ENCODE measurements around the gene PIGM.
"Not testable (repeated sequence)": the region's sequence is repeated elsewhere in the genome, so short reads cannot be mapped to it uniquely, and the experiment has no call there.

Gene PIGM

DNA sequence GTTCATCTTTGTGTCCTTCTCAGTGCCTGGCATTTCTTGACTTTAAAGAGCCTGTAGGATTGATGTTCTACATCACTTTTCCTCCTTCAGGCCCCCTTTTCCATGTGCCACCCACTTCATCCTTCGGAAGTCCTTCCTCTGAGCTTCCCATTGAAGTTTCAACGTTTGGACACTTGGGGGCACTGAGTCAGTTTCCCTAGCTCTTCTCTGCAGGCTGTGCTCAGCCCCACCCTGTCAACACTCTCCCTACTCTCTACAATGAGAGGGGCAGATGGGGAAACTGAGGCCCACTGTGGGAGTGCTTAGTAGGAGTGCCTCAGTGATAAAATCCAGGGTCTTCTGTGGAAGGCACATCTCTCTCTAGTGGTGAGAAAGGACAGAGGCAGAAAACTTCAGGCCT is 26.3 kb upstream of the PIGM start:
- DNase-seq = no peak

DNA sequence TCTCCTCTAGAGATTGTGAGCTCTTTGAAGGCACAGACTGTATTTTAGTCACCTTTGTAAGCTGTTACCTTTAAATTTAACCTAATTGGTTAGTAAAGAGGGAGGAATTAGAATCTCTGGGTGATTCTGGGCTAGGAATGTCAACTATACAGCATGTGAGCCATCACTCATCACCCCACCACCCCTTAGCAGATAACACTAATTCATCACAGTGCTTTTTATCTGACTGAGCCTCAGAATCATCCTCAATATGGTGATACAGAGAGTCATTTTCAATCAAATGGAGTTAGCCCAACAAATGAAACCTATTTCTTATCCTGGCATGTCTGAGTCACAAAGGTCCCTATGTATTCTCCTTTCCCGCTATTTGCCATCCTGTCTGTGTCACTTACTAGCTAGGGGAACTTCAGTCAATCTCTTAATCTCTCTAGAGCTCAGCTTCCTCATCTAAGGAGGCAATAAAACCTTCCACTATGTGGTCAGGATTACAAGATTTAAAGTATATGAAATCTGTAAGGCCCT is 24.9 kb upstream of the PIGM start:
- DNase-seq = no peak

DNA sequence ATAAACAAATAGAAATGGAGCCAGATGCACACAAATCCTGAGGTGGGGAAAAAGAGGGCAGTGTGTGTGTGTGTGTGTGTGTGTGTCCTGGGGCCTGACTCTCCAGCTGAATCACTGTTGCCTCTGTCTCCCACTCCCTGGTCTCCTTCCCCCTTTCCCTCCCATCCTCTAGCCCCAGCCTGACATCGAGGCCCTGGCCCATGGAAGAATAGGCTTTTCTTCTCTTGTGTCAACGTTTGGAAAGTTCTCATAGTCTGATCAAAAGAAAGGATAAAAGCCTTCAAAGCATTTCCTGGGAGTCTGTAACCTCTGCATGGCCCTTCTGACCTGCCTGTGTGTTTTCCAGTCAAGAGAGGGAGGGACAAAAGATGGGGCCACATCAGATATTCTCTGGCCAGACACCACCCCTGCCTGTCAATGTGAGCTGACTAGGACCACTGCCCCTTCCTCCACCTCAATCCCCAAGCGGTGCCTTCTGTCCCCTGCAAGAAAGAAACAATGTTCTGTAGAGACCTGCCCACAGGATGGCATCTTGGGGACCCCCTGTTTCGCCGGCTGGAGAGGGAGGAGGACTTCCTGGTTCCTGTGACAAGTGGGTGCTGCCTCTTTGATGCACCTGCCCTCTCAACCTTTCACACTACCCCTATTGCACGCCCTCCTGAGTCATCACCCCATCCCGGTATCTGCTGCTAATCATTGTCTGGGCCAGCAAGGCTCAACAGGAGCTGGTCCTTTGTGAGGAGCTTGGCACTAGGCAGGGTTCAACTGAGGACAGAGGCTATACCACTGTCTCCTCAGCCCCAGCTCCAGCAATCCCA is 22.0 kb upstream of the PIGM start:
- DNase-seq = no peak

DNA sequence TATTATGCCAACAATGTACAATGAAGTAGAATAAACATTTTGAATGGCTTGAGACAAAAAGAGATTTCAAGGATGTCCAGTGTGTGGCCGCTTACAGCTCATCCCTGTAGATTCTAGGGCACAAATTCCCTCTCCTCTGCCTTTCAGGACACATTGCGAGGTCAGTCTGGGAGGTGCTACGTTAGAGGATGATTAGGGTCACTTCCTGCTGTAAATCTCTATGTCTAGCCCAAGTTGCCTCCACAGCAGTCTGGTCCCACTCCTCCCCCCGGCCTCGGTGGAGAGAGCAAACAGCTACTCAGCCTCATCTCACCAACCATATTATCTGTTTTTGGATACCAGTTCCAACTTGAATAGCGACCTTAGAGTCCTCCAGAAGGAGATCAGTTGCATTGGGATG is 21.1 kb upstream of the PIGM start:
- DNase-seq = no peak

DNA sequence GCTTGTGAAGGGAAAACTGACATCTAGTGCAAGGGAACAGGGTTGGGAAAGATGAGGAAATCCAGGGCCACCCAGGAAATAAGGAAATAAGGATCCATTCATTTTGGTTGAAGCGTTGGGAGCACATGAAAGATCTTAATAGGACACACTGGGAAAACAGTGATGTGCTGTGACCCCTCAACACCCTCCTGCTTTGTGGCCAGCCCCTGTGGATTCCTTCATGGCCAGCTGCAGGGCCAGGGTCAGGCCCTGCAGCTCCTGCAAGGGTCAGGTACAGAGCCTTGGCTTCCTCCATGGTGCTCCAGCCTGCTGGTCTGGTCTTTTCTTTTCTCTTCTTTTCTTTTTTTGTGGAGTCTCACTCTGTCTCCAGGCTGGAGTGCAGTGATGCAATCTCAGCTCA is 18.8 kb upstream of the PIGM start:
- no peak for DNase-seq

DNA sequence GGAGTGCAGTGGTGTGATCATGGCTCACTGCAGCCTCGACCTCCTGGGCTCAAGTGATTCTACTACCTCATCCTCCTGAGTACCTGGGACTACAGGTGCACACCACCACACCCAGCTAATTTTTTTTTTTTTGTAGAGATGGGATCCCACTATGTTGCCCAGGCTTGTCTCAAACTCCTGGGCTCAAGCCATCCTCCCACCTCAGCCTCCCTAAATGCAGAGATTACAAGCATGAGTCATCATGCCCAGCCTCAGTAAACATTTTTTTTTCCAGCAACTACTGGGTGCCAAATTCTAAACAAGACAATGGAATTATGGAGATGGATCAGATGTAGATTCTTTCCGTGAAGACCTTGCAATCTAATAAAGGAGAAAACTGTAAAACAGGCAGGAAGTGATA is 18.4 kb upstream of the PIGM start:
- not testable (repeated sequence) for DNase-seq

DNA sequence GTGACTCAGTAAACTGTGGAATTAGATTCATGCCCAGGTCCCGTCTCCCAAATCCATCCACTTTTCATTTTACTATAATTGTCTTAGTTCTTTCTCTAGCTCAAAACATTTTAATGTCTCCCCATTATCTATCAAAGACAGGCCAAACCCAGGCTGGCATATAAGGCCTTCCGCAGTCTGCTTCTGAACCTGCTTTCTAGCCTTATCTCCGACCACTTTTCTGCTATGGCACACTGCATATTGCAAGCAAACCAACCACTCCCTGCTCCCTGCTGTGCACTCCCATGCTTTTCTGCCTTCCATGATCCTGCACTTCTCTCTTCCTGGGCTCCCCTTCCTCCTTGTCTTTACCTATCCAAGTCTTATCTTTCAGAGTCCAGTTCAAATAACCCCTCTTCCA is 17.3 kb upstream of the PIGM start:
- no peak for DNase-seq

DNA sequence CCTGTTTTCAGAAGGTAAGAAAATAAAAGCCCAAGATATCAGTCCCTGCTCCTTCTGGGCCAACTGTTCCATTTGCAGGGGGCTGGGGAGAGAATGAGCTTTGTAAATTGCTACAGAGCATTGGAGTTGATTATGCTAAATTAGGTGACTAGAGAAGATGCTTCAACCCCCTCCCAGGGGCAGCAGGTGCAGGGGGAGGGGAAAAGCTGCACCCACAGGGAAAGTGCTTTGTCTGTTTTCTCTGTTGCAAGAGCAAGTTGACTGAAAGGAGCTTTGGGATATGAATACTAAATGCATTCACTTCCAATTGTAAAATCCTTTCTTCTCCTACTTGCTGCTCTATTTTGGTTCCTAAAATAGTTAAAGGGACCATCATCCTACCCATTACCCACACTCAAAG is 16.5 kb upstream of the PIGM start:
- DNase-seq = no peak

DNA sequence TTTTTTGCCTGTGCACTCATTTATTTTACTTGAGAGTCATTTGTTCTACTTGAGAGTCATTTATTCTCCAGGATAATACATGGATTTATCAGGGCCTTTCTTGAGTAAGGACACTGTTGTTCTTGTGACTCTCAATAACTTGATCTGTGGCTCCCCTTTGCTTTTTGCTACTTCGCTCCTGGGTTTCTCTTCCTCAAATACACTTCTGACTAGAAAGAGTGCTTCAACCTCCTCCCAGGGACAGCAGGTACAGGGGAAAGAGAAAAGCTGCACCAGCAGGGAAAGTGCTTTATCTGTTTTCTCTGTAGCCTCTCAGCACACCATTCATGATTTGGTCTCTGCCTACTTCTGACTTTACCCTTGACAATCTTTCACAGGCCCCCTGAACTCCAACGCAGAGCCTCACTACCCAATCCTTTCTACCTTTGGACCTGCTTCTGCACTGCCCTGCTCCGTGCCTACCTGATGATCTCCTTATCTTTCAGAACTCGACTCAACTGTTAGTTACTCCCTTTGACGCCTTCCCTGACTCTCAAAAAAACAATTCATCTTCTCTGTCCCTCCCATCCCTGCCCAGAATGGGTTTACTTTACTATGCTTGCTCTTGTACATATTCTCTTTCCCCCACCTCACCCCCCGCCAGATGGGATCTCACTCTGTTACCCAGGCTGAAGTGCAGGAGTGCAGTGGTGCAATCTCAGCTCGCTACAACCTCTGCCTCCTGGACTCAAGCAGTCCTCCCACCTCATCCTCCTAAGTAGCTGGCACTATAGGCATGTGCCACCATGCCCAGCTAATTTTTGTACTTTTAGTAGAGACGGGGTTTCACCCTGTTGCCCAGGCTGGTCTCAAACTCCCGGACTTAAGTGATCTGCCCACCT is 15.6 kb upstream of the PIGM start:
- no peak for DNase-seq

DNA sequence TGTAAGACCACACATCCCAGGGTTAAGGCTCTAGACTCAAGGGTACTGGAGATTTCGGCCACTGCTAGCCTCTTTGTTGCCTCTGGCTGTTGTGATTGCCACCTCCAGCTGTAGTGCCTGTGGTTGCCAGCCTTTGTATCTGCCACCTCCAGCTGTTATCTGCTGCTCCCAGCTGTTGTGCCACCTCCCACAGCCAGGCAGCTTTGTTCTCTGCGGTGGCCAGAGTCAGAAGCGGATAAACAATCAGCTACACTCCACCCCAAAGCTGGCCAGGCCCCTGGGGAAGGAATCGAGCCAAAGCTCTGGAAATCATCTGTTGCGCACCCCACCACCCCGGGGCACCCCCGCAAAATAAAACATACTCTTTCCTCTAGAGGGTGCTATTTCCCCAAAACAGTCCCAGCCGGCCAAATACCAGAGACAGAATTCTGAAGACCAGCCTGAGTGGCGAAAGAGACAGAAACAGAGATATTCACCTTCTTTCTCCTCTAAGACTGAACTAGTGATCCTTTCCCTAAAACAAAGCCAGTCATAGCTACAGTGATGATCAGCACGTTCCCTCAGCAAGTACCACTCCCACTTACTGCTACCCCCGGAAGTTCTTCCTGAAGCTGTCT is 14.8 kb upstream of the PIGM start:
- no peak for DNase-seq

DNA sequence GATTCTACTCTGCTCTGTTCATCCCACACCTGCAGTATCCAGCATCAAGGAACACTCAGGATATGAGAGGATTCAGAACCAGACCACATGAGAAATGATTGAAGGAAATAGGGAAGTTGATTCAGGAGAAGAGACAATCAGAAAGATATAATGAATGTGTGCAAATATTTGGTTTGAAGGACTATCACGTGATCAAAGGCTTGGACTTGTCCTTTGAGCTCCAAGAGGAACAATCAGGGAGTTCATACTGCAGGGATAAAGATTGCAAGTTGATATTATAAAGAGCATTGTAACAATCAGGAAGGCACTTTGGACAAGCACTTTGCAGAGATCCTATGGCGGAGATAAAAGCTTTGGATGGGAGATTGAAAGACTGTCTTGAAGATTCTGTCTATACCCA is 13.9 kb upstream of the PIGM start:
- no peak for DNase-seq

DNA sequence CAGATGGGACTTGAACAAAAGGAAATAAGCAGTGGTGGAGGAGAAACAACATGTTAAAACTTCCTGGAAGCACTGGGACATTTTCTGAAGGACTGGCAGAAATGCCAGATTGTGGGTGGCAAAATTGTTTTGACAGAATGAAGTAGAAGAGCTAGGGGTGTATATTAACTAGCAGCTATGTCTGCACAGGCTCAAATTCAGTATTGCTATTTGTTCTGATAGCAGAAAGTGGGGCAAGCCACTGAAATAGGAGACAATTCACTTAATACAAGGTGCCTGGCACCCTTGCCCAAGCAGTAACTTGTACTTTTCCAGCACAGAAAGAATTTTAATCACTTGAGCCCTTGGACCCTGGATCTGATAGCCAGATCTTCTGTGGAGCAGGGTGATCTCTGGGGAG is 11.8 kb upstream of the PIGM start:
- no peak for DNase-seq

DNA sequence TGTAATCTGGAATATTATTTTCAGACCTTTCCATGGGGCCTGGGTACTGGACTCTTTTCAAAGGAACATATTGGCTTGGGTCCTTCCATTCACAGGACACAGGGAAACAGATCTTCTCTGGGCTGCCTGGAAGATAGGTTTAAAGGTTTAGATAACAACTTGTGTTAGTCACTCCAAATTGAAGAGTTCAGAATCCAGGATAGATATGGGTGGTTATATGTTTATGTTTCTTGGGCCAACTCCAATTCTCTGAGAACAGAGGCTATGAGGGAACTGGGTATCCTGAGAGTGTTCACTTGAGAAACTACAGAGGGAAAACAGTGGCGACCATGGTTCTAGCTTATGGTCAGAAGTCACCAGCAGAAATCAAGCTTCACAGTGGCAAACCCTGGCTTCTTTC is 8.7 kb upstream of the PIGM start:
- DNase-seq = no peak

DNA sequence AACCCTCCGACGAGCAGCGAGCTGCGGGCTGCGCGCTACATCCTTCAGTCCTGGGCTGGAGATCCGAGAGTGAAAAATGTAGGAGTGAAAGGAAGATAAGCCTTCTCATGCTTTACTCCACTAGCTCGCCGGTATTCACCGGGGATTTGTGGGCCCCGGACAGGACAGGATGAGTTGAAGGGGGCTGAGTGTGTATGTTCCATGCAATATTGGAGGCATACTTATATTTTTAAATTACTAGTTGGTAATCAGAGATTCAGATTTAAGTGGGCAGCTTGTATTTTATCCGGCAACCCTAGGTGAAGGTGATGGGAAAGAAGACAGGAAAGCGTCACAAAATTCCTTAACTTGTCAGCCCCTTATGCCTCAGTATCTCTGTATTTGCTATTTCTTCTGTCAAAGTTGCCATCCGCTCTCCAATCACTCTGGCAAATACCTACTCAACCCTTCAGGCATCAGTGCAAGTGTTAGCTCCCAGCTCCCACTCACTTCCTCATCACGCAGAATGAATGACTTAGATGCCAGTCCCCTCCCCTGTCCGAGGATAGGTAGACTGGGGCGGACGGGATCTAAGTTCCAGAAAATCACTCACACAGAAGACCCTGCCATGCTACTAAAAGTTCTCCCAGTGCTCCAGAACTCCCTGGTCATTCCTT is 503 bp upstream of the PIGM start:
- no peak for DNase-seq

DNA sequence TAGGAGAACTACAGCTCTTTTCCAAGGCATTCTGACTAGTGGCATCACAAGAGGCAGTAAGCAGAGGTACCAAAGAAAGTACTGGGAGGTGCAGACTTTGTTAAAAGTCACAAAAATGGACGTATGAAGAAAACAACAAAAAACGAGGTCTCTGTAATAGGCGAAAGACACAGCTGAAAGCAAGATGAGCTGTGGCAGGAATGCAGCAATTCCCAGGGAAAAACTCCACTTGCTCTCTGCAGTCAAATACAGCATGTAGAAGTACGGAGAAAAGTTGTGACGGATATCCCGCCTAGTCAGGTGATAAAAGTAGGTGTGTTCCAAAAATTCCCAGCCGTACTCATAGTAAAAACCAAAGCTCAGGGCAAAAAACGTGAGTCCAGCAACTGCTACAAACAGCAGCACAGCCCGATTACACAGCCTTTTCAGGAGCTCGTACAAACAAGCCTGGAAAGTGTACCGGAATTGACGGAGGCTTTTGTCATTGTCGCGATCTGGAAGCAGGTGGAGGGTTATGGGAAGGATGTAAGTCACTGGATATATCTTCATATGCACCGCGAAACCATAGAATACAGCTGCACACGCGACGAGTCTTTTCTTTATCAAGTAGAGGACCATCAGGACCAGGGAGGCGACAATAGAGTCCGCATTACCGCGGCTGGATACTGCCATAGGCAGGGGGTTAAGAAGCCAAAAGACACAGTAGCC is 979 bp downstream of the PIGM start:
- no peak for DNase-seq

DNA sequence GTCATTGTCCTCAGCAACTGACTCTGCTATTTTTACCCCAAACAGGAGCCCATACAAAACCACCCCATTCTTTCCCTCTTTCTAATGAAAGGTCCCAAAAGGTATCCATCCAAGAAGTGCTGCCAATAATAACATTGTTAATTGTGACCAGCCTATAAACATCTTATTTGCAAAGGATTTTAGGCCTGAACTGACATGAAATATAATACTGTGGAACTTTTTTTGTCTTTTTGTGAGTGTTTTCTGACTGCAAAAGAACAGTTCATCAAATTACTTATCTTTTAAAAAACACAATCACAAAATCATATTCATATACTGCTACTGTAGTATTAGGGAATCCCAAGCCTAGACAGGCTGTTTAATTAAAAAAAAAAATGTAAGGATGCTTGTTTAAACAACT is 3.4 kb downstream of the PIGM start:
- no peak for DNase-seq

DNA sequence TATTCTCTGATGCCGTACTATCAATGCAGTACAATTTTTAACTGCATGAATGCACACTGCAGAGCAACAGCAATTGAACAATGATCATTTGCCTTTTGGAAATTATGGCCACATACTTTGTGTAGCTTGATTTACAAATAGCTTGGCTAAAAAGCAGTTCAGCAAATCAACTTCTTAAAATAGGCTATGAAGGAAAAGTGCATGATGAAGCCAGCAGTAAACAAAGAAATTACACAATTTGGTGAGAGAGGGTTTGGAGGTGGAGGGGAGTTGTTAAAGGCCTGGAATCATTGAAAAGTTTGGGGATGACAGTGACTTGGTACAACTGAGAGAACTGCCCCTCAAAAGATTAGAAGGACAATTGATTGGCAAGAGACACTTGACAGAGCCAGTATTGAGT is 6.5 kb downstream of the PIGM start:
- DNase-seq = no peak

DNA sequence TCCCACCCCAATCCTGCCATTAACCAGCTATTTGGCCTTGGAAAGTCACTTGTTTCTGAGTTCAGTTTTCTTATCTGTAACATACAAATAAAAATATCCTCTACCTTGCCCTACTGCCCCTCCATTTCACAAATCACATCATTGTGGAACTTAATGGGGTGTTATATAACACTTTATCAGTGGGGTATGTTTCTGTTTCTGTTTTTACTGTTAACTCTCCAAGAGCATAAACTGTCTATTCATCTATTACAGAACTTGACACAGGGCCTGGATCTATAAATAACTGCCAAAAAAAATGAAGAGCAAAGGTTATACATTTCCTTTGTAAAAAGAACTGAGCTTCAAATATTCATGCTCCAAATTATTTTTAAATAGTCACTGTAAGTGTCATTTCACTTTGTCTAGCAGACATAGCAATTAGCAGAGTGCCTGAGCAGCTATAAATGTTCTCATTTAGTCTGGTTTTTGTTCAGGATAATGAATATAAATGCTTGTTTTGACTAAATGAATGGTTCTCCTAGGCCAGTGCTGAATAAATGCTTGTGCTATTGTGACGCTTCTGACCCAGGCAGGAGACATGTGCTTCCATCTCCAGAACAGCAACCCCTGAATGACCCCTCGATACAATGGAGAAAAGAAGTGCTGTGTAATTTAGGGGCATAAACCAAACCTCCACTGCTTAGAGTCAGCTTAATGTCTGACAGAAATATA is 7.4 kb downstream of the PIGM start:
- DNase-seq = no peak

DNA sequence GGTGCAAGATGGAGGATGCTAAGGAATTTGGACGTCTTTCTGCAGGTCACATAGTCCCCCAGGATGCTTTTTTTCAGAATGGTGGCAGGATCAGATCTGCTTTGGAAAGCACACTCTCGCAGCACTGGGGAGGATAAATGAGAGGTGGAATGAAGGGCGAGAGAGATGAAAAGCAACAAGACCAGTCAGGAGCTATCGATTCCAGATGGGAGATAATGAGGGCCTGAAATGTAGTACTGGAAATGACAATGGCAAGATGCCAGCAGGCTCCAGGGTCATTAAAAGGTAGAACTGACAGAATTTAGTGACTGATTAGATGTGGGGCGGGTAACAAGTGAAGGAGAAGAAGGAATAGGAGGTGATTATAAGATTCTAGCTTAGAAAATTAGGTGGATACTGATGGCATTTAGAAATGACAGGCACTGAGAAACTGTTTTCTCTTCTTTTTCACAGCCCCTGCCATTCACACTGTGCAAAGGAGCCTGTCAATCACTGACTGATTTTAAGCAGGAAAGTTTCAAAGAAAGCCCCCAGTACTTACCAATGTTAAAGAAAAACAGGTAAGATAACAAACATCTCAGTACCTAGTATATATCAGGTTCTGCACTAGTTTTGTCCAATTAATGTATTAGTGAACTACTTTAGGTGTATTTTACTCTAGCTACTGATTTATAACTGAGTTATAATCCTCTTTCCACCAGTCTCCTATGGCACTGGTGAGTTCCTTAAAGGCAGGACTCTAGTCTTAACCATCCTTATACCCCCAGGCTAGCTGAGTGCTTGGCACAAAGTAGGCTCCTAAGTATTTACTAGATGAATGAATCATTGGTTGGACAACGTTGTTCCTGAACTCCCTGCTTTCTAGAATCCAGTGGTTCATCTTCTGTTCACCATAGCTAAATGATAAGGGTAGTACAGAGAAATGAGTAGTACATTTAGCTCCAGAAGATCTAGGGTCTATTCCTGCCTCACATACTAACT is 9.2 kb downstream of the PIGM start:
- DNase-seq = no peak

DNA sequence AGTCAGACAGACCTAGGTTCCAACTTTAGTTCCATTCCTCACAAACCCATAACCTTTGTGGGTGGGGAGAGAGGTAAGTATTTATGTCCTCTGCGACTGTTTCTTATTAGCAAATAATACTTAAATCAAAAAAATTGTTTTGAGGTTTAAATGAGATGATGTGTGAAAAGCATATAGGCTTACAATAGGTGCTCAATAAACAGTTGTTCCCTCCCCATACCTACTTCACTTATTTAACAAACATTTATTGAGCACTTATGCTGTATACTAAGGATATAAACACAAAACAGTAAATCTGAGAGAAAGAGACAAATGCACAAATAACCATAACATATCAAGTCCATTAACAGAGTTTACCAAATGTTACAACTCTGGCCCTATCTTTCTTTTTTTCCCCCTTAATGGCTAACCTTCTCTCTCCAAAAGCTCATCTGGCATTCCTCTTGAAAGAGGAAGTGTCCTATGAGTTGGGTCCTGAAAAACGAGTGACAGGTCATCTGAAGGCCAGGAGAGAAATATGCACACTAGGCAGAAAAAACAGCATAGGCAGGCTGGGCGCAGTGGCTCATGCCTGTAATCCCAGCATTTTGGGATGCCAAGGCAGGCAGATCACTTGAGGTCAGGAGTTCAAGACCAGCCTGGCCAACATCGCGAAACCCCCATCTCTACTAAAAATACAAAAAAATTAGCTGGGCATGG is 10.3 kb downstream of the PIGM start:
- no peak for DNase-seq

All from SIG-M5 (cell line).